HG03342 (cell line): Measurements from ENCODE around the gene FXYD6.
"Not testable (repeated sequence)": the region's sequence is repeated elsewhere in the genome, so short reads cannot be mapped to it uniquely, and the experiment has no call there.

Experiments
- ATAC-seq: cut with Tn5 transposase; IDR thresholded peaks from one replicate; pipeline ENCODE4 v1.9.1; 2021; ENCODE audit warnings: mild to moderate bottlenecking, moderate library complexity; ENCODE audit not compliant: unreplicated experiment

The FXYD6 gene

DNA sequence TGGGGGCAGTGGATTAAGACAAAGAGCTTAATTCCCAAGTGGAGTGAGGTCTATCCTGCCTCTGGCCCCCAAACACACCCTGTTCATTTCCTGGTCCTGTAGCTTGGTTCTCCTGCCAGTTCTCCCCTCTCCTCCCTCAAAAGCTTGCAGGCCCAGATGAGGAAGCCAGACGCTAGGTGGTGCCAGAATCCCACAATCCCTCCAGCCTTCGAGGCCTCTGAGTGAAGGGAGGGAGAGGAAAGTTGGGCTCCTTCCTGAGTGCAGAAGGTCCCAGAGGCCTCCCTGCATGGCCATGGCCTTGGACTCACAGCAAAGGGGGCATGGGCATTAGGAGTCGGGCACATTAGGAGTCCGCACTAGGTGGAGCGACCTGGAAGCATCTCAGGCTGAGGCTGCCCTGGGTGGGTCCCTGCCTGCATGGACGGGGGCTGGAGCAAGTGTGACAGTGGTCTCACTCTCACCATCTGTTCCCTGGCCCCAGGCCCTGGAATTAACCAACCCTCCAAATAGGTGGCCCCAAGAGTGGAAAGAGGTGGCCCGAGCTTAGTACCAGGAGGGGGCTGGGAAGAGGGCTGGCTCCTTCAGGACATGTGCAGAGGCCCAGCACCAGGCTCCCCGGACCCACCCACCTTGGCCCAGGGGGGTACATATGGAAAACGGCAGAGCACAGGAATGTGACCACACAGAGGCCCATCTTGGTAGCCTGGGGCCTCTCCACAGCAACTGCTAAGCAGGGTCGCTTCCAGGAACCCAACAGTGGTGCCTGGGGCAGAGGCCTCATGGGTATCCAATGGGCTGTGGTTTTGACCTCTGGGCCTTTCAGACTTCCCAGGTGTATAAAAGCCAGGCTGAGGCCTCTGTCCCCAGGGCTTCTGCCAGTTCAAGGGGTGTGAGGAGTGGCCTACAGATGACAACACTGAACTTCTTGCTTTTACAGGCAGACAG lies 57.1 kb downstream of the FXYD6 start:
- ATAC-seq, result no peak

DNA sequence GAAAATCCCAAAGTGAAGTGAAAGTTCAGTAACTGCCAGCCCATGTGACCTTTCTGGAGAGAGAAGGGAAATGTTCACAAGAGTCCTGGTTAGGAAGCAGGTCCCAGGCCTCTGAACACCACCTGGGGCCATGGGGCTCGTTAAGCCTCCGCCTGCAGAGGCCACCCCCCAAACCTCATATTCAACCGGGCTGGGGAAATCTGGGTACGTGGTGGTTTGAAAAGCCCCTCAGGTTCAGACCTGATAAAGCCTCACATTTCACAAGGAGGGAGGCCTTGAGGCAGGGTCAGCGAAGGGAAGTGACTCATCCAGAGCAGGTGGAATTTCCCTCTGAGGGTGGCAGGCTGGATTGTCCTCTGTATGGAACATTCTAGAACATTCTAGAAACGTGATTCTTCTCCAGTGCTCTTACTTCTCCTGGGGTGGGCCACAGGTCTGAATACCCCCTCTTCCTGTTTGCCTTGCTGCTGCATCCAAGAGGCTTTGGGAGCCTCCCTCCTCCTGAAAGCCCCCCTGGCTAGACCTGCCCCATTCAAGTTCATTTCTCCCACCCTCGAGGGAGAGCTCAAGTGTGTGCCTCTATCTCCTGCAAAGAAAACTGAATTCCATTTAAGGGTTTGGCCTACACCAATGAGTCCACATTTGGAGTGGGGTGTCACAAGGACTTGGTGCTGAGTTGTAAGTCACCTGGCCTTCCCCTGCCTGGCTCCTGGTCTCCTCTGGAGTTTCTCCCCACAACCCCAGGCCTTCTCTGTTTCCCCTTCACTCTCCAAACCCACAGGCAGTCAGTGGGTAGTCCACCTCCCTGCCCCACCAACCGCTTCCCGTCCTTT lies 58.2 kb downstream of the FXYD6 start:
- no peak for ATAC-seq

DNA sequence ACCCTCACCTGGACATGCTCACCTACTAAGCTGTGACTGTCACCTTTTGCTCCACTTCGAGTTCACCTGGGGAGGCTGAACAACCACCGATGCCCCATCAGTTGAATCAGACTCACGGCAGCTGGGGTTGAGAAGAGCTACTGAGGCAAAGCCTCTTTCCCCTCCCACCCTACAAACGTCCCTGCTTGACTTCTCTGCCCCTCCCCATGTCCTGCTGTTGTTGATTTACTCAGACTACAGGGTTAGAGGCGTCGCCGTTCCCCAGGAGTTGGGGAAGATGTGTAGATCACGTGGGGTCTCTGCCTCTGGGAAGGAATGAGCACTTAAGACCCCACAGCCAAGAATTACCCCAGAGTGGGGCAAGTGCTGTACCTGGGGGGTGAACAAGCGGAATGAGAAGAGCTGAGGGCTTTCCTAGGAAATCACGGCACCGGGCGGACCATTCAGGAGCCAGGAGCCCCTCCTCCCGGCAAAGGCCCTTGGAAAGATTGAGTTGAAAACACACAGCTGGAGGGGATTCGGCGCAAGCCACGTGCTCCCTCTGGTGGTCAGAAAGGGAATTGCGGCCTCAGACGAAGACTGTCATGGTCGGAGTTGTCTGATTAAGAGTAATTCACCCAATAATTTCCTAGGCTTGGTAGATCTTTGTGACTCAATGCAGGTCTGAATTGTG lies 59.0 kb downstream of the FXYD6 start:
- no peak for ATAC-seq

- ATAC-seq, result no peak
Observed at GRCh38 chr11:117816846-117817367, 59.6 kb downstream of the FXYD6 start.

- ATAC-seq, result no peak
Observed at GRCh38 chr11:117816151-117816741, 60.2 kb downstream of the FXYD6 start.

GRCh38 chr11:117815262-117815803 lies 61.1 kb downstream of the FXYD6 start:
- peak; percentile 61 for ATAC-seq

DNA sequence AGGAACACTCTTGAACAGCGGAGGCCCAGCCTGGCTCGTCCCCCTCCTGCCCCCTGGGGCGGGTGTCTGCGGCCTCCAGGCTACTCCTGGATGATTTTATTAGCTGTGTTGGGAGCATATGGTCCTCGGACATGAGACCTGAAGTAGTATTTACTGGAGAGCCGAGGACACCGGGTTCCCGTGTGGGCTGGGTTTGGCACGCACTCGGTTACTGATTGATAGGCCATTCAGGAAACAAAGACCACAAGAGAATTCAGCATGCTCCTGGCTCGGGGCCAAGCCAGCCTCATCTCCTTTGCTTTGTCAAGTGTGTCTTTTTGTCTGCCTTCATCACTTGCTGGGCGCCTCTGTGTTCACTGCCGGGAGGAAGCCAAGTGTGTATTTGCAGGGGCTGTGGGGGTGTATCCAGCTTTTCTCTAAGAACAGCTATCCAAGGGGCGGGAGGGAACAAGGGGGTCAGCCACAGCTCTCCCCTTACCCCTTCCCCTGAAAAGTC lies 61.6 kb downstream of the FXYD6 start:
- ATAC-seq, result peak; percentile 38

GRCh38 chr11:117814204-117814765 lies 62.2 kb downstream of the FXYD6 start:
- ATAC-seq, result peak; percentile 3

DNA sequence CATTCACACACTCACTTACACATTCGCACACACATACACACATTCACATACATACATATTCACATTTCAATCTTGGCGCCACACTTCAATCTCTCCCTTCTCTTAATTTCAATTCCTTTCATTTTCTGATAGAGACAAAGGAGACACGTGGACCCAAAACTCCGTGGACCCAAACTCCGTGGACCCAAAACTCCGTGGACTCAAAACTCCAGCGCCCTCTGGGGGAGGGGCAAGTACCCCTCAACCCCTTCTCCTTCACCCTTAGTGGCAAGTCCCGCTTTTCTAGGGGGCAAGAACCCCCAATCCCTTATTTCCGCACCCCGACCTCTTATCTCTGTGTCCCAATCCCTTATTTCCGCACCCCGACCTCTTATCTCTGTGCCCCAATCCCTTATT lies 66.4 kb downstream of the FXYD6 start:
- ATAC-seq, result not testable (repeated sequence)

- no peak for ATAC-seq
Observed at GRCh38 chr11:117809236-117810055, 67.0 kb downstream of the FXYD6 start.

DNA sequence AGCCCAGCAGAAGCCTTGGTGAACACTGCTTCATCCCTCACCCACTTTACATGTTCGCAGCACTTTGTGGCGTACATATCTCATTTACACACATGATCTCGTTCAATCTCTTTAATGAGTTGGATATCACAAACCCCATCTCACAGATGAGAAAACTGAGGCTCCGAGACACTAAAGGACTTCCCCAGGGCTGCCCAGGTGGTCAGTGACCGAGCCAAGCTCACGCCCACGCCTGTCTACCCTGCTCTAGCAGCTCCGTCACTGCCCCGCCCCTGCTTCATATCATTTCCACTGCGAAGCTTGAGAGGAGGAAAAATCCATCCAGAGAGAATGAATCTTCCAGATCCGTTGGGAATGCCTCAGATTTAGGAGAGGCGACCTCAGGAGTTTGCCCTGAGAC lies 67.7 kb downstream of the FXYD6 start:
- no peak for ATAC-seq

DNA sequence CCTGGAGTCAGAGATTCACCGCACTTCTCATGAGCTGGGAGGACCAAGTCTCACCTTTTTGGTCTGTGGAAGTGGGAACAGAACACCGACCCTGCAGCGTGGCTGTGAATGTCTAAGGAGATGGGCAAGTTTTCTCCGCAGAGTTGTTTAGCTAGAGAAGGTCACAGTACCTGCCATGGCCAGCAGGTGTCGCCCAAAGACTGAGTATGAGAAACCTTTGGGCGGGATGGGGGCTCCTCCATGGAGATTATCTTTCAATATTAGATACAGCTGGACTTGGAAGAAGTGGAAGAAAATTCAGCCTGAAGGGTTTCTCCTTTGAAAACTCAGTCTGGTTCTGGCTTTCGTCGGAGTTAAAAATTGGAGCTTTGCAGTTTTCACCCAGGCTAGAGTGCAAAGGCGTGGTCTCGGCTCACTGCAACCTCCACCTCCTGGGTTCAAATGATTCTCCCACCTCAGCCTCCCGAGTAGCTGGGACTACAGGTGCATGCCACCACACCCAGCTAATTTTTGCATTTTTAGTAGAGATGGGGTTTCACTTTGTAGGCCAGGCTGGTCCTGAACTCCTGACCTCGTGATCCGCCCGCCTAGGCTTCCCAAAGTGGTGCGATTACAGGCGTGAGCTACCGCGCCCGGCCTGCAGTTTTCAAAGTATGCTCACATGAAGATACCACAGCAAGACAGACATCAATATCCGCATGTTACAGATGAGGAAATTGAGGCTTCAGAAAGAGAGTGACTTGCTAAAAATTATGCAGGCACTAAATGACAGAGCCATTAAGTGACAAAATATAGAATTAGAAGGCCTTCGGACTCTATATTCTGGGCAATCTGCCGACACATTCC lies 68.8 kb downstream of the FXYD6 start:
- no peak for ATAC-seq

GRCh38 chr11:117806846-117807245 lies 69.6 kb downstream of the FXYD6 start:
- no peak for ATAC-seq

DNA sequence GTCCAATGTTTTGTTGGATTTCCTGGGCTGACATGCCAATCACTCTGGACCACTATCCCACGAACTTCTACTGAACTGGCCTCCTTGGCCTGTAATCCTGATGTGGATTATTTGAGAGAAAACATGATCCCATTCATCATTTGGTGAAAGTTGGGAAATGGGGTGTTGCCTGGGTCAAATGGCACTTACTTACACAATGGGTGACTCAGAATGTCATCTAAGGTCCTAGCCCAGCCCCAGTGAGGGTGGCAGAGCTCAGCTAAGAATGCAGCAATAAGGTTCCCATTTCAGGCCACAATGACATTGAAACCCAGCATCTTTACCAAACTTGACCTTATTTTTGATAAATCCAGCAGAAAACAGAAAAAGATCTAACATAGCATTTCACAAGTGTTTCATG lies 71.4 kb downstream of the FXYD6 start:
- no peak for ATAC-seq

- no peak for ATAC-seq
Observed at GRCh38 chr11:117803896-117804295, 72.6 kb downstream of the FXYD6 start.

GRCh38 chr11:117799634-117800033 lies 76.8 kb downstream of the FXYD6 start:
- ATAC-seq, result no peak

DNA sequence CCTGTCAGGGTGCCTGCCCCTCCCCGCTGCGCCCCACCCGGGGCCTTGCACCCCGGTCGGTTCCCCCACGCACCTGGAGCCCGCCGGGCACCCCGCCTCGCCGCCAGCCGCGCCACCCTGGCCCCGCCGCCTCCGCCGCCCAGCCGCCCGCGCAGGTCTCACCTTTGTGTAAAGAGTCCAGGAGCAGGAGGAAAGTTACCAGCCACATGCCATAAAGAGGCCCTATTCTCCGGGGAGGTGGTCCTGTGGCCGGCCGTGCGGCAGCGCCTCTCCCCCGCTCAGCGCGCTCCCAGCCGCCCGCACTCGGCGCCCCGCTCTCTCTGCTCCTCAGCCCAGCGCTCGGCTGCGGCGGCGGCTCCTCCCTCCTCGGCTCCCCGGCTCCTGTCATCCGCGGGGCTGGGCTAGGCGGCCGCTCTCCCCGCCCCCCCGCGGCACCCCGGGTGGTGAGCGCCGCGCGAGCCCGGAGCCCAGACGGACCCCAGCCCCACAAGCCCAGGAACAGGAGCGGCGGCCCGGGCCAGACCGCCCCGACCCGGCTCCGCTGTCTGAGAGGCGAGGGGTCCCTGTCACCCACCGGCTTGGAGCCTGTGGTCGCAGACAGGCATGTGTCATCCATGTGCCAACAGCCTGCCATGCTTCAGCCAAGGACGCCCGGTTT lies 79.5 kb downstream of the FXYD6 start, which contains the start of gene DSCAML1:
DSCAML1 (minus strand) TSS at position 345 of the 658 bp plus-strand sequence; CDS start at position 208, 137 bp downstream.
- ATAC-seq, result no peak
